Activated CD8-positive, alpha-beta memory T cell treated with anti-CD3 and anti-CD28 coated beads for 4 hours (primary cell): ENCODE results near the gene SNTA1.
A peak's percentile ranks its signal among the peaks of the same experiment; 100 is the strongest.
"Not testable (repeated sequence)": the region's sequence is repeated elsewhere in the genome, so short reads cannot be mapped to it uniquely, and the experiment has no call there.

Experiments used
- DNase-seq, 2 donors: peaks; one replicate each; pipeline ENCODE4 v3.0.0-alpha.2; 2020; ENCODE audit warnings: low read depth in 2 of 2

SNTA1 gene

DNA sequence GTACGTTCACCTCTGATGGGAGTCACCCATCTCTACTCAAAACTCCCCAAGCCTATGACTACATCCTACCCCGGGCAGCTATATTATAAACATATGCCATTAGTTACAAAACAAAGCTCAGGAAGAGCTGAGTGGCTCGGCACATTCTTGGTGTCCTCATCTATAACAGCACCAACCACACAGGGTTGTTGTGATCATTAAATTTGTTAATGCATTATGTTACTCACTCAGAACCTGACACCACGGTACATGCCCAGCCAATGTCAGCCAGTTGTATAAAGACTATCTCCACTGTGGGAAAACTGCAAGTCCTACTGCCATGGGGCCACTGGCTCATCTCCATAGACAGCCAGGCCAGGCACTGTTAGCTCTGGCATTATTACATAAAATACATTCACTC, 50.0 kb downstream of the SNTA1 start:
- DNase-seq: no peak

DNA sequence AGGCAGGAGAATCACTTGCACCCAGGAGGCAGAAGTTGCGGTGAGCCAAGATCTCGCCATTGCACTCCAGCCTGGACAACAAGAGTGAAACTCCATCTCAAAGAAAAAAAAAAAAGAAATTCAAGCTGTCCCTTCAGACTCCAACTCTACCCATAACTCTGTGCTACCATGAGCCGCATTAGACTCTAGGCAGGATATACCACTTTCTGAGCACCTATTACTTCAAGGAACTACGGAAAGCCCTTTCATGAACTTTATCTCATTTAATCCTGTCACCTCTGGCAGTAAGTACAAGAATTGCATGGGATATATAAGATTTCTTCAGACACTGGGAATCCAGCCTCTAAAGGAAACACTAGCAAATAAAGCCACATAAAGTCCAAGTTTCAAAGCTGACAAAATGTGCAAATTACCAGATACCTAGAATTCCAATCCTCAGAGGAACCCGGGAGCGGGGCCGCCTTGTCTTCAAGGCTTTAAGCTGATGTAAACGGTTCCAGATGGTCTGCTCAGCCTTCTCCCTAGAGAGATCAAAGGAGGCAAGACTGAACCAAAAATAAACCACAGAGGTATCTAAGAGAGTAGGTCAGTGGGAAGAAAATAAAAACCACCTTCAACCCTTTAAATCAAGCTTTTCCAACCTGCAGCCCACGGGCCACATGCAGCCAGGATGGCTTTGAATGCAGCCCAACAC, 51.7 kb downstream of the SNTA1 start:
- DNase-seq: no peak

DNA sequence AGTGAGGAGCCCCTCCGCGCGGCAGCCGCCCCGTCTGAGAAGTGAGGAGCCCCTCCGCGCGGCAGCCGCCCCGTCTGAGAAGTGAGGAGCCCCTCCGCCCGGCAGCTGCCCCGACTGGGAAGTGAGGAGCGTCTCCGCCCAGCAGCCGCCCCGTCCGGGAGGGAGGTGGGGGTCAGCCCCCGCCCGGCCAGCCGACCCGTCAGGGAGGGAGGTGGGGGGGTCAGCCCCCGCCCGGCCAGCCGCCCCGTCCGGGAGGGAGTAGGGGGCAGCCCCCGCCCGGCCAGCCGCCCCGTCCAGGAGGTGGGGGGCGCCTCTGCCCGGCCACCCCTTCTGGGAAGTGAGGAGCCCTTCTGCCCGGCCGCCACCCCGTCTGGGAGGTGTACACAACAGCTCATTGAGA, 54.2 kb downstream of the SNTA1 start:
- DNase-seq: not testable (repeated sequence)

DNA sequence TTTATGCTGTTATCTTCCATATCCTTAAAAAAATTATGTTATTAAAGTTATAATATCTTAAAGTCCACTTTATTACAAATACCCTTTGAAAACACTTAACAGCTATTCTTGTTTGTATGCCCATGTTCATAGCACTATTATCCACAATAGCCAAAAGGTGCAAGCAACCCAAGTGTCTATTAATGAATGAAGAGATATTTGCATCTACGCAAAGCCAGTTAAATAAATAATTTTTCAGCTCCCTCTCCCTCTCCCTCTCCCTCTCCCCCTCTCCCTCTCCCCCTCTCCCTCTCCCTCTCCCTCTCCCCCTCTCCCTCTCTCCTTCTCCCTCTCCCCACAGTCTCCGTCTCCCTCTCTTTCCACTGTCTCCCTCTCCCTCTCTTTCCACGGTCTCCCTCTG, 55.3 kb downstream of the SNTA1 start:
- no peak for DNase-seq

DNA sequence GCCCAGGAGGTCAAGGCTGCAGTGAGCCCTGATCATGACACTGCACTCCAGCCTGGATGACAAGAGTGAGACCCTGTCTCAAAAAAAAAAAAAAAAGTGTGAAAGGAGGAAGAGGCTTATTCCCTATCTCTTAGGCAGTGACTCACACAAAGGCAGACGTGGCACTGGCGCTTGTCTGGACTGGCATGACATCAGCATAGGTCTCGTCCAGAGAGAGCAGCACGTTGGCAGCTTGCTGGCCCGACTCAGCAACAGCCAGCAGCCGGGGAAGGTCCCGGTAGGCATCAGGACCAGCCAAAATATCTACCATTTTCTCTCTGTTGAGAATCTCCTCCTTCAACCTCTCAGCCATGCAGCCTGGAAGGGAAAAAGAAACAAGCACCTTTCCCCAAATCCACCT, 56.4 kb downstream of the SNTA1 start:
- no peak for DNase-seq

DNA sequence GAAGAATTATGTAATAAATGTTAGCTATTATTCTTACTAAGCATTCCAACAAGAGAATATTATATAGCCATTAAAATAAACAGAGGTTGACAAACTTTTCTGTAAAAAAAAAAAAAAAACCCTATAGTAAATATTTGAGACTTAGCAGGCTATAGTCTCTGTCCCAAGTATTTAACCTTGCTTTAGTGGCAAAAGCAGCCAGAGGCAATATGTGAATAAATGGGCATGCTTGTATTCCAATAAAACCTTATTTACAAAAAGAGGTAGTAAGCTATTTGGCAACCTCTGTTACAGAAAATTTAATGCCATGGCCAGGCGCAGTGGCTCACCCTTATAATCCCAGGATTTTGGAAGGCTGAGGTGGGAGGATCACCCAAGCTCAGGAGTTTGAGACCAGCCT, 56.9 kb downstream of the SNTA1 start:
- DNase-seq: no peak

DNA sequence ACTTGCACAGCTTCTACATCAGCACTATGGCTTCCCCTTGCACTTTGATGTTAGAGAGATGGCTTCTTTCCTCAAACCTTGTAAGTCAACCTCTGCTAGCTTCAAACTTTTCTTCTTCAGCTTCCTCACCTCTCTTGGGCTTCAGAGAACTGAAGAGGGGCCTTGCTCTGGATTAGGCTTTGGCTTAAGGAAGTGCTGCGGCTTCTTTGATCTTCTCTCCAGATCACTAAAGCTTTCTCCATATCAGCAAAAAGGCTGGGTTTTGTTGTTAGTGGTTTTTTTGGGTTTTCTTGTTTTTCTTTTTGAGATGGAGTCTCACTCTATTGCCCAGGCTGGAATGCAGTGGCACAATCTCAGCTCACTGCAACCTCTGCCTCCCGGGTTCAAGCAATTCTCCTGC, 66.2 kb downstream of the SNTA1 start:
- DNase-seq: no peak

DNA sequence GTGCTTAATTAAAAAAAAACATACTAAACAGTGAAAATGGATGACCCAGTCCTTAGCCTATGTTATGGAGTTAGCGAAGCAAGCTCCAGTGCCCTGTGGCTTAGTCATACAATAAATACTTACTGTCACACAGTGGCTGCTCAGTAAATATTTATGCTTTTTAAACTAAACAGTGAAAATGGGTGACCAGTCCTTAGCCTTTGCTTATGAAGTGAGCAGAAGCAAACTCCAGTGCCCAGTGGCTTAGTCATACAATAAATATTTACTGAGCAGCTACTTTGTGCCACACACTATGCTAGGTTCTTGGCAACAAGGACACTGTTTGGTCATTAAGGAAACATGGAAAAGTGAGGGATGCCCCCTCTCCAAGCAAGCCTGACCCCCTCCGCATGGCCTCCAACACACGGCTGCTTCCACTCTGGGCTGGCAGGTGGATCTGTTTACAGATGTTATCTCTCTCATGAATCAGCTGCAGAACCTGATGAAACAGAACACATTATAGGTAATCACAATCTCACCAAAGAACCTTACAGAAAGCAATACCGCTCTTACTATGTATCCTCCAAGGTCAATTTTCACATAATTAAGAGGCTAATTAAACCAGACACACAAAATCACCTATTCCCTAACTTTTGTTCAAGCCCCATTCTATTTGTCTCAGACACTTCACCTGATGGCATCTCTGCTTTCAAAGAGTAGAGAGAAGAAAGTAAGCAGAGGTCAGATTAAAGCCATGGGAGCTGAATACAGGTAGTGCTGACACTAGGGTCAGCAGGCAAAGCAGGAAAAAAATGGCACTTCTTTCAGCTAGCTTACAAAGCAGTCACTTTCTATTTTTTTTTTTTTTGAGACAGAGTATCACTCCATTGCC, 69.6 kb downstream of the SNTA1 start:
- no peak for DNase-seq

DNA sequence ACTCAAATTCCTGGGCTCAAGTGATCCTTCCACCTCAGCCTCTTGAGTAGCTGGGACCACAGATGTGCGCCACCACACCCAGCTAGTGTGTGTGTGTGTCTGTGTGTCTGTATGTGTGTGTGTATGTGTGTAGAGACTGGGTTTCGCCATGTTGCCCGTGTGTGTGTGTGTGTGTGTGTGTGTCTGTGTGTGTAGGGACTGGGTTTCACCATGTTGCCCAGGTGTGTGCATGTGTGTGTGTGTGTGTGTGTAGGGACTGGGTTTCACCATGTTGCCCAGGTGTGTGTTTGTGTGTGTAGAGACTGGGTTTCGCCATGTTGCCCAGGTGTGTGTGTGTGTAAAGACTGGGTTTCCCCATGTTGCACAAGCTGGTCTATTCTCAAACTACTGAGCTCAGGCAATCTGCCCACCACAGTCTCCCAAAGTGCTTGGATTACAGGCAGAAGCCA, 70.5 kb downstream of the SNTA1 start:
- no peak for DNase-seq

DNA sequence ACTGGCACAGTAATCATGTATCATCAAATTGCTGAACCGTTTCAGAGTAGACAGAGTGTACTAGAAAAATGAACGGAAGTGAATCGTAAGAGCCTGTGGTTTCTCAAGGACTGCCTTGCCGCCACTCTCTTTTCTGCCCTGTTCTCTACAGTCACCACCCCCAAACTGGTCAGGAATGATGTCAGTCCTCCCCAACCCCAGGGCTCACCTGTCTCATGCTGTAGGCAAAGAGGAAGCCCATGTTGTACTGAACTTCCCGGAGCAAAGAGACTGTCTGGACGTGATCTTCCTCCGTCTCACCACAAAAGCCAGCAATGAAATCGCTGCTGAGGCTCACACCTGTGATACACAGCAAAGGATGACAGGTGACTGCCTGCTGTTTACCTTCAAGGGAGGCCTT, 73.3 kb downstream of the SNTA1 start:
- DNase-seq: peak in 1 of 2 donors; percentile 31

DNA sequence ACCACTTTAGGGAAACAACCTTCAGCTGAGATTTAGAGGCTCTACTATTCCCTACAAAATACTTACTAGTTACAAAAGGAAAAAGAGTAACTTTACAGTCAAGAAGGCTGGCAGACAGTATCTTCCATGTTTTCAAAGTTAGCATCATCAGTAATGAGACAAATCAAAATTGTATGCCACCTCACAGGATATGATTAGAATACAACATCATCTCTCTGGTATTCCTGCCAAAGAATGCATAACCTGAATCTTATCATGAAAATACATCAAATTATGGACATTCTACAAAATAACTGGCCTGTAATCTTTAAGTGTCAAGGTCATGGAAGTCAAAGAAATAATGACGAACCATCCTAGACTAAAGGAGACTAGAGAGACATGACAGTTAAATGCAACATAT, 80.7 kb downstream of the SNTA1 start:
- no peak for DNase-seq

DNA sequence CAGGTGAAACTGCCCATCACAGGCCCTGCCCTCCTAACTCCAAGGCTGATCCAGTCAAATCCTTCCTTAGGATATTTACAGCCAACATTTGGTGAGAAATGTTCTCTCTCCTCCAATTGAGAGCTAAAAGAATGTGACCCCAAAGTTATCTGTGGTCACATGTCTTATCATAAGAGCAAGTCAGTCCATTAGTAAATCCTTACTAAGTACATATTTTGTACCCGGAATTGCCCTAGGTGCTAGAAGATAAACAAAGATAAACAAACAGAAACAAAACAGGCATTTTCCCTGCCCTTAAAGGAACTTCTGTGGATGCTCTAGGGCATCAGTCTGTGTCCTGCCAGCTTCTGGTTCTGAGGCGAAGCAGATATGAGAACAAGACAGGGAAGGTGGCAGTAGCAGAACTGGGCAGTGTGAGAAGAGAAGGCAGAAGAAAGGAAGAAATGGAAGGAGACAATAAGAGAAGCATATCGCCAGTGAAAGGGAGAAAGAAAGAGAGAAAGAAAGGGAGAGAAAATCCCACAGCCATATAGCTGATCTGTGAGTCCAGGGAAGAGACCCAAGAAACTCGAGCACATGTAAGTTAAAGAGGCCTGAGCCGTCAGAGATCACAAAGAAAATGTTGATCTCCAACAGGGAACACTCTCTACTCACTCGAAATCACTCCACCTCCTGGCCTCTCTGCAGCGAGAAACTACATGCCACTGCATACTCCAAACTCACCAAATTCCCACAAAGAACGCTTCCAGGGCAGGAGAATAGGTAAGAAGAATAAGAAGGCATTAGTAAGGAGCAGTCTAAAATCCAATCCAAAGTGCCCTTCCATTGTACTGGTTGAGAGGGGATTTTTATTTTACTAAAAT, 83.9 kb downstream of the SNTA1 start:
- DNase-seq: no peak
